SU-DHL-6 (cell line): ENCODE measurements around the gene TMEM250.
A peak's percentile ranks its signal among the peaks of the same experiment; 100 is the strongest.

Experiments used
- CTCF ChIP-seq: fragments of 200-600 bp; sonication (generic); IDR thresholded peaks from one replicate; pipeline ENCODE4 v1.5.1; 2017; ENCODE audit warnings: antibody characterized with exemption, mild to moderate bottlenecking, low read length, moderate library complexity; ENCODE audit not compliant: insufficient read depth, poor library complexity, severe bottlenecking
- EZH2phosphoT487 ChIP-seq: fragments of 200-600 bp; sonication (generic), shearing (Covaris generic); conservative IDR thresholded peaks from 2 replicates; pipeline ENCODE4 v1.6.1; 2018; ENCODE audit warnings: mild to moderate bottlenecking, antibody characterized with exemption, low read length, moderate library complexity, mixed read lengths

- peak; percentile 33 for TF ChIP-seq CTCF
- no peak for TF ChIP-seq EZH2phosphoT487
These were observed 24.7 kb upstream of the TMEM250 start for GRCh38 chr9:136143215-136144001.
